GM18508 (cell line): Measurements from ENCODE around the gene CCDC3.
"Not testable (repeated sequence)": the region's sequence is repeated elsewhere in the genome, so short reads cannot be mapped to it uniquely, and the experiment has no call there.

ENCODE experiments used
- ATAC-seq: cut with Tn5 transposase; IDR thresholded peaks from one replicate; pipeline ENCODE4 v1.9.1; 2021; ENCODE audit warnings: moderate number of reproducible peaks; ENCODE audit not compliant: insufficient read depth, unreplicated experiment

The CCDC3 gene

DNA sequence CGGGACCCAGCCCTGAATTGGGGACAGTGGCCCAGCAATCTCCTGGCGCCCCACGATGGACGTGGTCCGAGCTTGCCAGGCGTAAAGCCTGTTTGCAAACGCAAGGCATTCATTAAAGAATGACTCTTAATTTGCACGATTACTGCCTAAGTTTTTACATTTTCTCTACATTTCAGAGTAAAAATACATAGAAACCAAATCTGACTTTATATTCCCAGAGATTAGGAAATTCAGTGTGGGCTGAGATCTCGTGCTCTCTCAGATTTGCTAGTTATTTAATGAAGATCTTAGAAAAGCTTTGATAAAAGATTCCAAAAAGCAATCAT, 337 bp upstream of the CCDC3 start:
- no peak for ATAC-seq

GRCh38 chr10:13000431-13000830, 1.1 kb downstream of the CCDC3 start:
- no peak for ATAC-seq

- no peak for ATAC-seq
Measured at GRCh38 chr10:12999849-13000248, 1.7 kb downstream of the CCDC3 start.

DNA sequence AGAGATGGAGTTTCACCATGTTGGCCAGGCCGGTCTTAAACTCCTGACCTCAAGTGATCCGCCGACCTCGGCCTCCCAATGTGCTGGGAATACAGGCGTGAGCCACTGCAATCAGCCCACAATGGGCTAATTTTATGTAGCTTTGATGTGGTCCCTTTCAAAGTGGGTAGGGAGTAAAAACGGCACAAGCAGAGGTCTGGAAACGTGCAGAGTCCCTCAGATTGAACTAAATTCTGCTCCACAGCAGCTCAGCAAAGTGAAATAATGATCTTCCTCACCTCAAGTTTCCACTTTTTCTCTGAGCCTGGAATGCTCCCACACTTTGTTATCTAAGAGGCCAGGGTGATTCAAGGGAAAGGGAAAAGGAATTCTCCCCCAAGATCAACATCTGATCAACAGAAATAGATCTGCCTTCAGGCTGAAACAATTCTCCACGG, 6.1 kb downstream of the CCDC3 start:
- no peak for ATAC-seq

GRCh38 chr10:12993595-12993994, 7.9 kb downstream of the CCDC3 start:
- ATAC-seq: no peak

GRCh38 chr10:12985347-12985746, 16.2 kb downstream of the CCDC3 start:
- no peak for ATAC-seq

DNA sequence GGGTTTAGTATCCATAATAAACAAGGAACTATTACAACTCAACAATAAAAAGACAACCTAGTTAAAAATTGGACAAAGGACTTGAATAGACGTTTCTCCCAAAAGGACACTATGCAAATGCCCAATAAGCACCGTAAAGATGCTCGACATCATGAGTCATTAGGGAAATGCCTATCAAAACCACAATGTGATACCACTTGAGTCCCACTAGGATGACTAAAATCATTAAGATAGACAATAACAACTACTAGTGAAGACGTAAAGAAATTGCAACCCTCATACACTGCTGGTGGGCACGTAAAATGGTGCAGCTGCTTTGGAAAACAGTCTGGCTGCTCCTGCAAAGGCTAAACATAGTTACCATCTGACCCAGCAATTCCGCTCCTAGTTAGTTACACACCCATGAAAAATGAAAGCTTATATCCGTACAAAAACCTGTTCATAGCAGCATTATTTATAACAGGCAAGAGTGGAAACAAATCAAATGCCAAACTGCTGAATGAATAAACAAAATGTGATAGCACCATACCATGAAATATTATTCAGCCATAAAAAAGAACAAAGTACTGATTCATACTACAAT, 17.3 kb downstream of the CCDC3 start:
- no peak for ATAC-seq

DNA sequence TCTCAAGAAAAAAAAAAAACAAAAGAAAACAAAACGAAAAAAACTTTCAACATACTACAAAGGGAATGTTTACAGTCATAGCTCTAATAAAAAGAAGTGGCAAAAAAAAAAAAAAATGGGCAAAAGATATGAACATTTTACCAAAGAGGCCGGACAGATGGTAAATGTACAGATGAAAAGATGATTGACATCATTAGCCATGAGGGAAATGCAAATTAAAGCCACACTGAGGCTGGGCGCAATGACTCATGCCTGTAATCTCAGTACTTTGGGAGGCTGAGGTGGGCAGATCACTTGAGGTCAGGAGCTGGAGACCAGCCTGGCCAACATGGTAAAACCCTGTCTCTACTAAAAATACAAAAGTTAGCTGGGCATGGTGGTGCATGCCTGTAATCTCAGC, 17.9 kb downstream of the CCDC3 start:
- ATAC-seq: not testable (repeated sequence)

DNA sequence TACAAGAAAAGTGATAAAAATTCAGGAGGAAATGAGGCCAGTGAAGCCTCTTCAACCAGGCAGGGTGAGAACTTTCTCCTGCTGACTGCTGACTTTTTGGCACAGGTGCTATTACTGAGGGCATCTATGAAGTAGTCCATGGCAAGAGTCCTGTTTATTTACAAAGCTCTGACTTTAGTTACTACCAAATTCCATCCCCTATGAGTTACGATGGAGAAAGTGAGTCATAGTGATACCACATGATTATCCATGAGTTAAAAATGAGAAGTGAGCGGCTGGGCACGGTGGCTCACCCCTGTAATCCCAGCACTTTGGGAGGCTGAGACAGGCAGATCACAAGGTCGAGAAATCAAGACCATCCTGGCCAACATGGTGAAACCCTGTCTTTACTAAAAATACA, 19.9 kb downstream of the CCDC3 start:
- no peak for ATAC-seq

DNA sequence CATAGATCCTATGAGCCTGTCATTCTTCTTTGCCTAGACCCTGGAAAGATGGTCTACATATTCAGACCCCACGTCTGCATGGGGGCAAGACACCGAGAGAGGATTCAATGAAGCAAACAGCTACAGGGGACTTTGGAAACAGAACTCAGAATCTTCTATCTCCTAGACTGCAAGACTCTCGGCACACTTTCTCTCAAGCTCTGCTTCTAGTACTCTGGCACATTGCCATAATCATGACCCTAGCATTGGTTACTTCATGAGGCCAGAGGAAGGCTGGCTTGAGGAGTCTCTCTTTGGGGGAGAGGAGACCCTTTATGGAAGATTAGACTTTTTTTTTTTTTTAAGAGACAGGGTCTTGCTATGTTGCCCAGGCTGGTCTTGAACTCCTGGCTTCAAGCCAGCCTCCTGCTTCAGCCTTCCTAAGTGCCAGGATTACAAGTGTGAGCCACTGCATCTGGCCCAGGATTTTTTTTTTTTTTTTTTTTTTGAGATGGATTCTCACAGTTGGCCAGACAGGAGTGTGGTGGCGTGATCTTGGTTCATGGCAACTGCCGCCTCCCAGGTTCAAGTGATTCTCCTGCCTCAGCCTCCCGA, 20.7 kb downstream of the CCDC3 start:
- no peak for ATAC-seq

GRCh38 chr10:12980102-12980661, 21.3 kb downstream of the CCDC3 start:
- ATAC-seq: no peak

DNA sequence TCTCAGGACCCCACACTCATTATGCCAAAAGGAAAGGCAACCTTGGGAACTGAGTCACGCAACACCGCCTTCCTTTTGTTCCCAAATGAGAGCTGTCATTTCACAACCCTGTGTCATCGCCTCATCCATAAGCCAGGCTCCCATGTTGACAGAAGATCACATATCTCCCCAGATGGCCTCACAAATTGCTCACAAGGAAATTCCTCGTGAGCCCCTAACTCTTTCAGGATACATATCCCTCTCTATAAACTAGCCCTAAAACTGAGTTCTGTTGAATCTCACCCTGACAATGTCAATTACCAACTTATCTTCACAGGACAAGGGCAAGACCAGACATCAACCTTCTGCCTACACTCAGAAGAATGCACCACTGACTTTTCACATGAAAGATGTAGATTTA, 22.6 kb downstream of the CCDC3 start:
- no peak for ATAC-seq

DNA sequence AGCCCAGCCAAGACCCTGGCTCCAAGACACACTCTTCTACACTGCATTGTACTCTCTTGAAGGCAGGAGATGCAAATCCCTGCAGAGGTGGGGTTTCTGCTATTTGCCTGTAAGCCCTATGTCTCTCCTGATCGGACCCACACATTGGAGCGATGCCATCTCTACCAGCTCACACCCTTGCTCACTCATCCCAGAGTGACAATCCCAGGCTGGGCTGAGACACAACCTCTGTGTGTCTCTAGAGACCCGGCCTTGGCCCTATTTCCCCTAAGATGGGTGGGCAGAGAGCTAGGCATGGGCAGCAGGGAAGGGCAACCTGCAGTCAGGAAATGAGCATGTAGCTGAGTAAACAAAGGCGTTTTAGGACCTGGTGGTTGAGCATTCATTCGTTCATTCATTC, 25.6 kb downstream of the CCDC3 start:
- ATAC-seq: no peak

DNA sequence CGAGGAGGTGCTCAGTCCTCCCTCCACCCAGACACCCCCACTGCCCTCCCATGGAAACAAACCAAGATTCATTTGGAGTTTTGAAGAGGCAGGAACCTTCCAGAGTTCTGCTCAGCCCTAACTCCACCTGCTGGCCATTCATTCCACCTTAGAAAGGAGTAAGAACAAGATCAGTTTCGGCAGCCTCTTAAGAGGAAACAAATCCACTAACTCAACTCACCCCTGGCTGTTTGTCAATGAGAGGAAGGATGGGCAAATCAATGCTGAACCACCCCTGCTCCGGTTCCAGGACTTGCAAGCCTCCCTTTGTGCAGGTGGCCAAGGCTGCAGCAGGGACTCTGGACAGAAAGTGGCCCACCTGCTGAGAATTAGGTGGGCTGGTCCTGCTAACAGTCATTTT, 26.2 kb downstream of the CCDC3 start:
- no peak for ATAC-seq

- no peak for ATAC-seq
Measured at GRCh38 chr10:12974491-12975199, 26.9 kb downstream of the CCDC3 start.

DNA sequence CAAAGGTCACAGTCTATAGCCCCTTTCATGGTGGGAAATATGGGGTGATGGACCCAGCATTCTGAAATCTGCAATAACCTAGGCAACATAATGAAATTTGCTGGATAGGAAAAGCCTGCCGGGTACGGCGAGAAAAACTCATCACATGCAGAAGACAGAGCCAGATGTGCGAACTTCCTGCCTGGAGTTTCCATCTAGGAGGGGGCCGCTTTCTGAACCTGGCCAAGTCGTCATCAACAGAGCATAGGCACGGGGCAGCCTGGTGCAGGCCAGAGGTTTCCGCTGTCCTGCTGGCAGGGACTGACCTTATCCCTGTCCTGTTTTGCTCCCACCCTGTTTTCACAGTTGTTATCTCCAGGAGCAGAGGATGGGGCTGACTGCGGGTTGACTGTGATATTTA, 27.4 kb downstream of the CCDC3 start:
- ATAC-seq: no peak

DNA sequence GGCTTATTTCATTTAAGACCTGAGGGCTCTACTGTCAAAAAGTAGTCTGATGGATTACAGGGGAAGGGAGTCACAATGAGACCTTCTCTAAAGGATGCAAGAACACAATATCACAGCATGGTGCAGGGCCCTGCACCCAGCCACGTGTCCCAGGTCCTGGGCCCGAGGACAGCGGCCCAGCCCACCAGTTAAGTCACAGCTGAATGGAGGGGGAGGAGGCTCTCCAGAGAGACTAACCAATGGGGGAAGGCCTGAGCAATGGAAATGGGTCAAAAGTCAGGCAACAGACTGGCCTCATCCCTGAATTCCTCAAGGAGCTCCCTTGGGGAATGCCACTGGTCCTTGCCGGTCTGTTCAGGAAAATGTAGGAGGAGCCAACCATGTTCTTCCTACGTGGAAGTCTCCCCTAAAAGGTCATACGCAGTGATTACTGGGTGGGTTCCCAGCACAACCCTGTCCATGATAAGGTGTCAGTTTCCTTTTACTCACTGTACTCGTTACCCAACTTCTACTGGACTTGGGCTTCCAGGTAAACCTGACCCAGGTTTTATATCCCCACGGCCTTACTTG, 28.3 kb downstream of the CCDC3 start:
- no peak for ATAC-seq

DNA sequence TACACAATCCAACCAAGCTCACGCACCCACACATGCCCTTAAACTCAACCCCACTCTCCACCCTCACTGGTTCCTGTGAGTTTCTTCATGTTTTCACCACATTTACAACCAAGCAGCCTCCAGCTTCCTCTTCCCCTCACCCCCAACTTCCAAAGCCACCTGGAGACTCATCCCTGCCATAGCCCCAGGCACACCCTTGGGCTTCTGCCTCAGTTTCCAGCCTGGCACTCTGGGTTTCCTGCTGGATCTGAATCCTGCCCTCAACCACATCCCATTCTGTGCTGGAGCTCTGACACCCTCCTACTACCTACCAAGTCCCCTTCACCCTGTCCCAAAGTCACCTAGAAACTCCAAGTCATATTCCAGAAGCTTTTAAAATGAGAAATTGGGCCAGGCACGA, 29.4 kb downstream of the CCDC3 start:
- no peak for ATAC-seq

DNA sequence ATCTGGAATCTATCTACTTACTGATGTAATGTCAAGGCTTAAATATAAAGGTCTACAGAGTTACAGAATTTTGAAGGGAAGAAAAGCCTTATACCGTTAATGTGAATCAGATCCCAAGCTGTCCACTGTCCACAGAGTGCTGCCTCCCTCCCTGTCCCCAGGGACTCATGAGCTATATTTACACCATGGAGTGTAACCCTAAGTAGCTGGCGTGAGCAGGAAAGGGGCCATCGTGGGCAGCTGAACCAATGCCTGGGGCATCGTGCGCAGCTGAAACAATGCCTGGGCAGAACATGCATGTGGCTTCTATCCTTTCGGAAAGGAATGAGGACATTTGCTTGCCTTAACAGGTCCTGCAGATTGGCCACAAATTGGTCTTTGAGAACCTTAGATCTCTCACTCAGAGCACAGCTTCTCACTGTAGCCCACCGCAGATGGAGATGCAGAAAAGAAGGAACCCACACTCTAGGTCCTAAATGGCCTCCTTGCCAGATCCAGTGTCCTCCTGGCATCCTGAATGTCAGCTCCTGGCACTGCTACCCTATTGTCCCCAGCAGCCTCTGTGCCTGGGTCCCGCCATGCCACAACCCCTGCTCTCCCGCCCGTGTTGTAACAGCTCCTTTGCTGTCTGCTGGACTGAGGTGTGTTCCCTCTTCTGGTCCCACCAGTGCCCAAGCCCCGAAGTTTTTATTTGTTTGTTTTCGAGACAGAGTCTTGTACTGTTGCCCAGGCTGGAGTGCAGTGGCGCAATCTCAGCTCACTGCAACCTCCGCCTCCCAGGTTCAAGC, 30.3 kb downstream of the CCDC3 start:
- ATAC-seq: no peak

DNA sequence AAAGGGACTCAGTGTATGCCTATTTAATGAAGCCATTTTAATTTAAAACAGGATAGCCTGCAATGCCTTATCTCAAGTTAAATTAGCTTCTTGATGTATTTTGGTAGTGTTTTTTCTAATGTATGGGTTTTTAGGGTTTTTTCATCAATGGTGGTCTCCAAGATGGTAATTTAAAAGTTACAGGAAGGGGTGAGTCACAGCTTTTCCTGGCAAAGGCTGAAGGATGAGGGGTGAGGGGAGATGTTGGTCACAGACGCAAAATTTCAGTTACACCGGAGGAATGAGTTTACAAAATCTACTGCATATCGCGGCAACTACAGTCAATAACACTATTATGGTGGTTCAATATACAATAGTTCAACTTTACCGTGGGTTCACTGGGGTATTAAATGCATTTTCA, 31.6 kb downstream of the CCDC3 start:
- no peak for ATAC-seq

DNA sequence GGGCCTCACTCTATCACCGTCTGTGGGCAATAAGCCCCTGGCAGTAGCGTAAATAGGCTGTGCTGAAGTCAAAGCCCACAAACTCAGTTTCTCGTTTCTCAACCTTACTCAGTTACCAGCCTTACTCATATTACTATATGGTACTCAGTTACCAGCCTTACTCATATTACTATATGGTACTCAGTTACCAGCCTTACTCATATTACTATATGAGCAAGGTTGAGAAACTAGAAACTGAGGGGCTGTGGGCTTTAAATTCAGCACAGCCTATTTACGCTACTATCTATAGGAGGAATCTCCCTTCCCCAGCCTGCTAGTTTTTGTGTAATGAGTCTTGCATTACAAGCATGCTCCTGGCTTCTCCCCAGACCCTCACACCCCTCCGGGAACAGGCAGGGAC, 35.4 kb downstream of the CCDC3 start:
- ATAC-seq: no peak
